DOHH2 (cell line): ENCODE measurements around the gene NUP210L.

ENCODE experiments used
- CTCF ChIP-seq: fragments of 200-600 bp; sonication (generic); IDR thresholded peaks from one replicate; pipeline ENCODE4 v1.5.1; 2014; ENCODE audit warnings: antibody characterized with exemption, mild to moderate bottlenecking, low read depth, low read length; ENCODE audit not compliant: poor library complexity, severe bottlenecking
- EZH2phosphoT487 ChIP-seq: fragments of 200-600 bp; sonication (generic); IDR thresholded peaks from 2 replicates; pipeline ENCODE4 v1.6.1; 2017; ENCODE audit warnings: borderline replicate concordance, mild to moderate bottlenecking, antibody characterized with exemption, low read length, moderate library complexity, mixed read lengths

GRCh38 chr1:153968408-153968807 is 186.5 kb downstream of the NUP210L start:
- no peak for TF ChIP-seq CTCF
- TF ChIP-seq EZH2phosphoT487 = no peak
